Measurements from ENCODE around the gene NUDT8. TPM values are rescaled to one million over a fixed set of nuclear protein-coding genes. Genes with fewer than 3 reads are reported as not detected.

The NUDT8 gene
- total RNA-seq, 1 donor from 2014 or later = 102 TPM

DNA sequence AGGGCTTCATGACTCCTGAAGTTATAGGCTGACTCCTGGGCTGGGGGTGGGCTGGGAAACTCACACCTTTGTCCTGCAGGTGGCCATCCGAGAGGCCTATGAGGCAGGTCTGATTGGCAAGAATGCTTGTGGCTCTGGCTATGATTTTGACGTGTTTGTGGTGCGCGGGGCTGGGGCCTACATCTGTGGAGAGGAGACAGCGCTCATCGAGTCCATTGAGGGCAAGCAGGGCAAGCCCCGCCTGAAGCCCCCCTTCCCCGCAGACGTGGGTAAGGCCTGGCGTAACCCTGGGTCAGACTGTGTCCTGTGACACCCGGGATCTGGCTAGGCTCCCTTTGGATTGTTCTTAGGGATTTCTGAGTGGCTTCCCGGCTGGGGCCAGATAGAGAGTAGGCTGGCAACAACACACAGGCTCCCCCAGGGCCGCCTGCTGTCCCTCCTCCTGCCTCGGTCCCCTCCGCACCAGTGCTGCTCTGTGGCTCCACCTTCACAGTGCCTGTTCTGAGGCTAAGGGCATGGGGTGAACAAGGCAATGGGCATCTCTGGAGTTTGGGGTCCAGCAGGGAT, 19.4 kb downstream of the NUDT8 start:
- peaks cover 63% of the 10 kb centered on the region for H3K4me1 ChIP-seq
- no peak for DNase-seq
- TF ChIP-seq, protein P1, sequence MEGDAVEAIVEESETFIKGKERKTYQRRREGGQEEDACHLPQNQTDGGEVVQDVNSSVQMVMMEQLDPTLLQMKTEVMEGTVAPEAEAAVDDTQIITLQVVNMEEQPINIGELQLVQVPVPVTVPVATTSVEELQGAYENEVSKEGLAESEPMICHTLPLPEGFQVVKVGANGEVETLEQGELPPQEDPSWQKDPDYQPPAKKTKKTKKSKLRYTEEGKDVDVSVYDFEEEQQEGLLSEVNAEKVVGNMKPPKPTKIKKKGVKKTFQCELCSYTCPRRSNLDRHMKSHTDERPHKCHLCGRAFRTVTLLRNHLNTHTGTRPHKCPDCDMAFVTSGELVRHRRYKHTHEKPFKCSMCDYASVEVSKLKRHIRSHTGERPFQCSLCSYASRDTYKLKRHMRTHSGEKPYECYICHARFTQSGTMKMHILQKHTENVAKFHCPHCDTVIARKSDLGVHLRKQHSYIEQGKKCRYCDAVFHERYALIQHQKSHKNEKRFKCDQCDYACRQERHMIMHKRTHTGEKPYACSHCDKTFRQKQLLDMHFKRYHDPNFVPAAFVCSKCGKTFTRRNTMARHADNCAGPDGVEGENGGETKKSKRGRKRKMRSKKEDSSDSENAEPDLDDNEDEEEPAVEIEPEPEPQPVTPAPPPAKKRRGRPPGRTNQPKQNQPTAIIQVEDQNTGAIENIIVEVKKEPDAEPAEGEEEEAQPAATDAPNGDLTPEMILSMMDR (IDR thresholded peaks at IDR 0.05; ENCODE audit: borderline replicate concordance) = no peak
- H3K27me3 ChIP-seq (ENCODE audit: low read depth) = peaks cover 8% of the 10 kb centered on the region
- H3K27ac ChIP-seq (replicated peaks) = no peak overlapping the region
- no peaks in the 10 kb centered on the region for H3K9me3 ChIP-seq (replicated peaks)
- intact Hi-C loops (cut with micrococcal nuclease) = no loop called here
- H3K4me3 ChIP-seq = no peak overlapping the region
- peaks cover 52% of the 10 kb centered on the region for H3K36me3 ChIP-seq

DNA sequence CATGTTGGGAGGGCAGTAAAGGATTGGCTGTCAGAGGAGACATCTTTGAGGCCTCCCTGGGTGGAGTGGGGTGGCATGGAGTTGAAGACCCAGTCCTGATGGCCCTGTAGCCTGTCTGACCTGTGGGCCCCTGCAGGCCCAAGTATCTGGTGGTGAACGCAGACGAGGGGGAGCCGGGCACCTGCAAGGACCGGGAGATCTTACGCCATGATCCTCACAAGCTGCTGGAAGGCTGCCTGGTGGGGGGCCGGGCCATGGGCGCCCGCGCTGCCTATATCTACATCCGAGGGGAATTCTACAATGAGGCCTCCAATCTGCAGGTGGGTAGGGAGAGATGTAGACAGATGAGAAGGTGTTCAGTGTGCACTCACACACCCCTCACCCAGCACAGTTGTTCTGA, 20.4 kb downstream of the NUDT8 start:
- H3K4me1 ChIP-seq = peaks cover 52% of the 10 kb centered on the region
- no peak for DNase-seq
- H3K36me3 ChIP-seq = peaks cover 52% of the 10 kb centered on the region
- H3K9me3 ChIP-seq (replicated peaks) = no peaks in the 10 kb centered on the region
- no peak overlapping the region for H3K27ac ChIP-seq (replicated peaks)
- no peak overlapping the region for H3K4me3 ChIP-seq
- intact Hi-C loops (cut with micrococcal nuclease) = no loop called here
- TF ChIP-seq, protein P1 (IDR thresholded peaks at IDR 0.05; ENCODE audit: borderline replicate concordance) = no peak
- H3K27me3 ChIP-seq (ENCODE audit: low read depth) = no peaks in the 10 kb centered on the region

DNA sequence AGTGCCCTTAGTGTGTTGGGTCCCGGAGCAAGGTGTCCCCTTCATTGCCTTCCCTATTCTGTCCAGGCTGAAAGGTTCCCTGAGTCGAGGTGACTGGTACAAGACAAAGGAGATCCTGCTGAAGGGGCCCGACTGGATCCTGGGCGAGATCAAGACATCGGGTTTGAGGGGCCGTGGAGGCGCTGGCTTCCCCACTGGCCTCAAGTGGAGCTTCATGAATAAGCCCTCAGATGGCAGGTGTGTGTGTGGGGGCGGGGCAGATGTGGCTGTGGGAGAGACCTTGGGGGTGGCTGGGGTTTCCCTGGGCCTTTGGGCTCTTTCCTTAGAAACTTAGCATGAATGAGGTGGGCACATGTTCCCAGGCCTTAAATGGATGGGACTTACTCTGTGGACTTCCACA, 21.3 kb downstream of the NUDT8 start:
- Histone ChIP-seq H3K9me3 (replicated peaks) (no peaks in the 10 kb centered on the region), H3K27me3 (ENCODE audit: low read depth) (no peaks in the 10 kb centered on the region), H3K4me3 (no peak overlapping the region), H3K4me1 (peaks cover 44% of the 10 kb centered on the region), H3K36me3 (peaks cover 52% of the 10 kb centered on the region), H3K27ac (replicated peaks) (no peak overlapping the region)
- no peak for DNase-seq
- intact Hi-C loops (cut with micrococcal nuclease) = no loop called here
- TF ChIP-seq, protein P1 (IDR thresholded peaks at IDR 0.05; ENCODE audit: borderline replicate concordance) = no peak

DNA sequence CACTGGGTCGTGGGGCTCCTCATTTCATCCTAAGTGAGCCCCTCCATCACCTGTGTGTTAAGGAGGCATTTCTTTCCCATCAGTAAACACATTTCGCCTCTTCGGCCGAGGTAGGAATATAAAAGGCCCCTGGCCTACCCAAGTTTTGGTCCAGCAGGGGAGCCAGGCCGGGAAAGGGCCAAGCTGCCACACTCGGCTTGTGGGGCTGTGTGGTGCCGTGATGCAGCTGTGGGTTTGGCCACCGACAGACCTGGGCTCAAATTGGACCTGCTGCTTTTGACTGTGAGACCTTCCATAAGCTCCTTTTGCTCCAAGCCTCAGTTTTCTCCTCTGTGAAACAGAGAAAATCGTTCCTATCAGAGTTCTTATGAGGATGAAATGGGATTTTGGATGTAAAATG, 22.2 kb downstream of the NUDT8 start:
- Histone ChIP-seq H3K4me3 (peak overlapping the region; percentile 98), H3K27ac (replicated peaks) (peak overlapping the region; percentile 95), H3K4me1 (peaks cover 44% of the 10 kb centered on the region), H3K36me3 (peaks cover 44% of the 10 kb centered on the region), H3K27me3 (ENCODE audit: low read depth) (no peaks in the 10 kb centered on the region), H3K9me3 (replicated peaks) (no peaks in the 10 kb centered on the region)
- TF ChIP-seq, protein P1 (IDR thresholded peaks at IDR 0.05; ENCODE audit: borderline replicate concordance) = no peak
- no peak for DNase-seq
- intact Hi-C loops (cut with micrococcal nuclease) = no loop called here

DNA sequence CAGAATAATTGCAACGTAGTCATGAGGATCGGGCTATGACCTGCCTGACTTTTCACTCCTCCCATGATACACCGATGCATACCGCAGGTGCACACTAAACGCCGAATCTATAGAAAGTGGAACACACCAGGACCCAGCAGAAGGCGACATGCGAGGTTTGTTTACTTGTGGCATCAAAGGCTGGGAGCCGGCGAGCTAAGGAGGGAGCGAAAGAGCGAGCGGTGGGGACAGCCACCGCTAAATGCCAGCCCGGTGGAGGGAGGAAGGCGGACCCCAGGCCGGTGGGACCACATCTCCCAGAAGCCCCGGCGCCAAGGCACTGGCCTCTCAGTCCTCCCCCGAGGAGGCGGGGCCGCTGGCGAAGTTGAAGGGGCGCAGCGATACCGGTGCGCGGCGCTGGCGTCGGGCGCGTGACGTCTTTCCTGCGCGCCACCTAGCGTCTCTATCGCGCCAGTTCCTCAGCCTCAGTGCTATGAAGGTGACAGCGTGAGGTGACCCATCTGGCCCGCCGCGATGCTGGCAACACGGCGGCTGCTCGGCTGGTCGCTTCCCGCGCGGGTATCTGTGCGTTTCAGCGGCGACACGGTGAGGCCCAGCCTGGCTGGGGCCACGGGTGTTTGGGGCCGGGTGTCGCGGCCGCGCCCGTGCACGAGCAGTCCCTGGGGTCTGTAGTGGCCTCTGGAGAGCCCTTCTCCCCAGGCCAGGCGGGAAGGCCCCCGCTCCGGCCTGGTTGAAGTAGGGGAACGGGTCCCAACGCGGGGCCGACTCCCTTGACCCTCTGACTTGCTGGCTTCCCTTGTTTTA, 23.0 kb downstream of the NUDT8 start, which contains the start of gene NDUFV1:
Gene NDUFV1 (plus strand): TSS at position 445 of the 804 bp plus-strand sequence. CDS start 69 bp downstream, at position 514.
- TF ChIP-seq, protein P1 (IDR thresholded peaks at IDR 0.05; ENCODE audit: borderline replicate concordance) = peak; percentile 73
- DNase-seq = peak; percentile 98
- intact Hi-C loops (cut with micrococcal nuclease) = no loop called here
- Histone ChIP-seq H3K4me1 (peaks cover 44% of the 10 kb centered on the region), H3K27ac (replicated peaks) (peak within 1 kb of the TSS; percentile 95), H3K36me3 (peaks cover 36% of the 10 kb centered on the region), H3K4me3 (peak within 1 kb of the TSS; percentile 98), H3K9me3 (replicated peaks) (no peaks in the 10 kb centered on the region), H3K27me3 (ENCODE audit: low read depth) (no peaks in the 10 kb centered on the region)

Measured in left ventricle myocardium inferior (tissue), 1 donor.